ENCODE data around the gene NID2.

The NID2 gene

DNA sequence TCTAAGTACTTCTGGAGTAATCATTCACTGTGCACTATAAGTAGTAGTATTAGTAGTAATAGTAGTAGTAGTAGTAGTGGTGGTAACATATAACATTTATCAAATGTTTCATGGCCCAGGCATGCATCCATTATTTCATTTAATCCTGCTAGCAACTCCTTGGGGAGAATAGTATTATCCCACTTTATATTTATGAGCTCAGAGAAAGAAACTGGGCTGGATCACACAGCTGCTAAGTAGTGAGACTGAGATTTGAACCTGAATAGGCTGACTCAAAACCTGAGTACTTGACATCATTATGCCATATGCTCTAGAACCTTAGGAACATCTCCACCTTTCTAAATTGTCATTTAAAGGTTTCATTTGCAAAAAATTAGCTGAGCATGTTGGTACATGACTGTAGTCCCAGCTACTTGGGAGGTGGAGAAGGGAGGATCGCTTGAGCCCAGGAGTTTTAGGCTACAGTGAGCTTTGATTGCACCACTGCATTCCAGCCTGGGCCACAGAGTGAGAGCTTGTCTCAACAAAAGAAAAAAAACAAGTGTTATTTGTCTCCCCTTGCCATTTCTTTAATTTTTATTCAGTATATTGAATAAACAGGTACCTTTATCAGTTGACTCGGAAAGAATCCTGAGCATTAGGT, 11.4 kb upstream of the NID2 start:
- no peak for DNase-seq

GRCh38 chr14:52079239-52079959, 10.5 kb upstream of the NID2 start:
- no peak for DNase-seq

GRCh38 chr14:52078721-52079120, 9.9 kb upstream of the NID2 start:
- no peak for DNase-seq

- DNase-seq = peak; percentile 48
These were observed 9.3 kb upstream of the NID2 start for GRCh38 chr14:52078095-52078531.

DNA sequence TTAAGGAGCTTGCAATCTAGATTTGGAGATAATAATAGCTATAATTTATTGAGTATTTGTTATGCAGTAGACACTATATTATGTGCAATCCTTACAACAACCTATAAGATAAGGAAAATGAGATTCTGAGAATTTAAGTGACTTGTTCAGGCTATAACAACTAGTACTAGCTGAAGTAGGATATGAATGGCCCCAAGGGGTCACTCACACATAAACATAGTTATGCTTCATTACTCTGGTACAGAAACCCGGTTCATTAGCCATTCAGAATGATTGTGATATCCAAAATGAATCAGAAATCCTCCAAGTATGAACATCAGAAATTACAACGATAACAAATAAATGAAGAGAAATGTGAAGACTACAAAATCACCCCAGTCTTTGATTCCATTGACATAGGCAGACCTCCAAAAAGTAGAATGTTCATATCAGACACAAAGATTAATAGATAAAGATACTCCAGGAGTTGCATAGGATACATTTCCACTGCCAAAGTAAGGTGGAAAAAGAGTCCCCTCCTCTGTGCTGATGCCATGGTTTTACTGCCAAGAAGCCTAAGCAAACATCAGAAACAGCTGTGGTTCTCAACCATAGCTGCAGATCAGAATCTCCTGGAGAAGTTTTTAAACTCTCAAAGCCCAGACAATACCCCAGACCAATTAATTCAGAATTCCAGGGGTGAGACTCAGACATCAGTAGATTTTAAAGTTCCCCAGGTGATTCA, 8.6 kb upstream of the NID2 start:
- no peak for DNase-seq

DNA sequence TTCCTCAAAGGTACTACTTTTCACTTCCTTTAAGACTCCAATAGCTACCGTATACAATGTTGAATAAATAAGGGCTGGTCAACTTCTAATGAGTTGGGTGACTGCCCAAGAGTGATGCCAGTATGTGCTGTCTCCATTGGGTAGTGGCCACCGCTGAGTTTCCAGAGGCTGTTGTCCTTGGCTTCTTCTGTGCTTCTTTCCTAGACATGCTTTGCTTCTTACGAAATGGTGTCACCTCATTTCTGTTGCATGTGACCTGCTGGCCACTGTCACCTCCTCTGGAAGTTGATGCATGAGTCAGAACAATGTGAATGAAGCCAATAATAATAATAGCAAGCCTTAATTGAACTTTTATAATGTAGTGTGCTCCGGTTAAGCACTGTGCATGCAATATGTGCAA, 7.5 kb upstream of the NID2 start:
- peak; percentile 5 for DNase-seq

DNA sequence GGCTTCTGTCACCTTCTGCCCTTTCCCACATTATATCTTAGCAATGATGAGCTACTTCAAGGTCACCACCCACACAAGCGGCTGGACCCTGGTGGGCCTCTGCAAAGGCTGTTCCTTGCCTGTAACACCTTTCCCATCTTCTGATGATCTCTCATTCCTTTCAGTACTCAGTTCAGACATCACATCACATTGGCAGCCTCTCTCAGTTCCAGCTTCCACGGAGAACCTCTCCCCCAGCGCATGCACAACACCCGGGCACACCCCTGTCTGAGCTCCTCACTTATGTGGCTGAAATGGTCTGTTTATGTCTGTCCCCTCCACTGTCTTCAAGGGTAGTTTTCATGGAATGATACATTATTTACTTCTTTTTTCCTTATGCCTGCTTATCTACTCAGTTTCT, 6.5 kb upstream of the NID2 start:
- no peak for DNase-seq

DNA sequence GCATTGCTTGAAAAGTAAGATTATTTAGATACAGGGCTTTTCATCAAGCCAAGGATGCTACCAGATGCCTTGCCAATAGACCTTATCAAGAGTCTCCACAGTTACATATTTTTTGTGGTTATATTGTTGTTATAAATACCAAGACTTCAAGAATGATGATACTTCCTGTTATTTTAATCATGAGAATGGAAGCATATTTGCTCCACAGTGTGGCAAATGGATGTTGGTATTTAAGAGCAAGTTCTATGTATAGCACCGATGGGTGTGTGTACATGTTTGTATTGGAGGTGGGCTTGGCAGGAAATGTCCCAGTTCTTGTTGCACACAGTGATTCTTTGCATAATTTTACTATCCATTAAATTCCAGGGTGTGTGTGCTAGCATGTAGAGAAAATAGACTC, 4.4 kb upstream of the NID2 start:
- no peak for DNase-seq

GRCh38 chr14:52072266-52072780, 3.5 kb upstream of the NID2 start:
- no peak for DNase-seq

GRCh38 chr14:52071675-52072074, 2.8 kb upstream of the NID2 start:
- no peak for DNase-seq

DNA sequence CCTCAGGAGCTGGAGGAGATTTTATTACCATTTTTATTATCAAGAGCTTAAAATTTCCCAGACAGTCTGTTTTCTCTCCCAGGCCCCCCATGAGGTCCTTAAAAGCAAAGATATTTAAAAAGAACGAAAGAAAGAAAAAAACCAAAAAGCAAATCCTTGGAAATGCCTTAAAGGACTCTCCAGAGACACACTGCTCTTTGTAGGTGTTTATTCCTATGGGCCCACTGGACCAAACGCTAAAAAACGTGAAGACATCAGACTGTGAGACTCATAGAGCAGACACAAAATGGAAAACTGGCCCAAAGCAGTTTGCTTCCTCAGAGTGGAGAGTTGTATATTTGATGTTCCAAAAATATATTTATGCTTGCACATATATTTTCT, 1.2 kb upstream of the NID2 start:
- DNase-seq = no peak

DNA sequence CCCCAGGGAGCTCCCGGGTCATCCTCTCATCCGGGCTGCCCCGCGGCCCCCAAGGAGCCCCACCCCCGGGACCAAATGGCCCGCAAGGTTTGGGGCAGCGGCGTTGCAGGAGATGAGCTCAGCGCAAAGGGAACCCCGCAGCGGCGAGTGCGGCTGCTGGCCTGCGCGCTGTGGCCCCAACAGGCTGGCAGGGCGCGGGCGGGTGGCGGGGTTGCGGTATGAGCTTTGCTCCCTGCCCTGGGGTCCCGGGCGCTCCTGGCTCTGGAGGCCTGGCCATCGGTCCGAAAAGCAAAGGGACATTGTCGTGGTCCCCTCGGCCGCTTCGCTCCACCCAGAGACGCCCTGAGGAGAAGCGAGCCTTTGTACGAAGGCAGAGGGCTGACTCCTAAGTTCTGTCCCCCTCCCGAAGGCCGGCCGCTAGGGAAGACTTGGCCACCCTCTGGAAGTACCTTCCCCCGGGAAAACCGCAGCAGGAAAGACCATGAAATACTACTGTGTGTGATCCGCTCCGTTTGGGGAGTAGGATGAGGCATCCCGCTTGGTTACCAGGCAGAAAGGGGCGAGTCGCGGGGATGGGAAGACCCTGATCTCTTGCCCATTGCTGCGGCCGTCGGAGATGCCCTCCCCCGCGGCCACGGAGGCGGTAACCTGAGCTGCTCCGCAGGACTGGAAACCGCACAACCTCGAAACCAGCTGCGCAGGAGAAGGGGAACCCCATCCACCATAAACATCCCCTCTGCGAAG, 620 bp upstream of the NID2 start:
- no peak for DNase-seq

- DNase-seq = no peak
These were observed 815 bp downstream of the NID2 start for GRCh38 chr14:52067873-52068614.

DNA sequence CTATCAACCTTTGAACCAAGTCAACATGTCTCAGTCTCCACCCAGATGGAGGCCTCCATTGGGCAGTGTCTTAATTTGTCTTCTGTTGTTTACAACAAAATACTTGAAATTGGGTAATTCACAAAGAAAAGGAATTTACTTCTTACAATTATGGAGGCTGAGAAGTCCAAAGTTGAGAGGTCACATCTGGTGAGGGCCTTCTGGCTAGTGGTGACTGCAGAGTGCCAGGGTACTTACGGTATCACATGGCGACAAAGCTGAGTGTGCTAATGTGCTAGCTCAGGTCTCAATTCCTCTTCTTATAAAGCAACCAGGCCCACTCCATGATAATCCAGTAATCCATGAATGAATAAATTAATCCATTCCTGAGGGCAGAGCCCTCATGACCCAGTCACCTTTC, 4.7 kb downstream of the NID2 start:
- DNase-seq = no peak

DNA sequence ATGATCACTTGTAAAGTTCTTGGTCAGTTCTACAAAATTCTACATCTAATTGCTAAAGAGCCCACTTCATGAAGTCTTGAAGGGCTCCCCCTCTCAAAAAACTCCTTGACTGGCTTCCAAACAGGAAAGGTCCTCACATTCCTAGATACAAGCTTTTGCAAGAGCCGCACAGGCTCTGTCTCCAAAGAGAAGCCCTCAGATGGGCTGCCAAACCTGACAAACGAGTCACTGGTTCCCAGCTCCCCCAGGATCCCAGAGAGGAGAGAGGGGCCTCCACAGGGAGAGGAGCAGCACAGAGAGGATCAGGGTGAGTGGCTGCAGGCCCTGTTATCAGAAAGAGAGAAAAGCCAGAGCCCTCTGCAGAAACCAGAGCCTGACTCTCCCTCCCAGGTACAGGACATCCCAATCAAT, 5.8 kb downstream of the NID2 start:
- DNase-seq = no peak

DNA sequence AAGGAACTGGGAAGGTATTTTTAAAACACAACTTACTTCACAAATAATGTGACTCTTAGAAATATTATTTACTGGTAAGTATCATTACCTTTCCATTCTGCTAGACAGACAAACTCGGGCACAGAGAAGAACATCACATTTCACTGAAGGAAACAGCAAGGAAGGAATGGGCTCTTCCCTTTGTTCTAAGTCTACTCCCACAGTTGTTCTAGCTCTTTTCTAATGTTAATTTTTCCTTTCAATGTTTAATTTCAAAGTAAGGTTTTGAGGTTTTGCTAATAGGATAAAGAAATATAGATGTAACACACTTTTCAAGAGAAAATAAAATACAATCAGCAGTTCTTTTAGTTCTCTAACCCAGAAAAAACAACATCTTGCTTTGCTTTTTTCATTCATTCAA, 7.0 kb downstream of the NID2 start:
- no peak for DNase-seq

GRCh38 chr14:52061390-52061789, 7.5 kb downstream of the NID2 start:
- DNase-seq = no peak

DNA sequence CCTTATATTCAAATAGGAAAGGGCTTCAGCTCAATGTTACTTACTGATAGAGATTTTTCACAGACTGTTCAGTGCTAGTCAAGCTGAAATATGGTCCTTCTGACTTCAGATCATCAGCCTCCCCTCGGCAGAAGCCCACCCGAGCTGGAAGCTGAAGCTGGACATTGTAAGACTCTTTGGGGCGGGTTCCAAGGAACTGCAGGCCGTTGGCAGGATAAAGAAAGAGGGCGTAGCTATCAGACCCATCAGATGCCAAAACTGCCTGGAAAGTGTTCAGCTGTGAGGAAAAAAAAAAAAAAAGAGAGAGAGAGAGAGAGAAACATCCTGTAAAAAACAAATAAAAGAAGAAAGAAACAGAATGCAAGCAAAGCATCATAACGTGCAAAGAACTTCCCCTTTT, 8.8 kb downstream of the NID2 start:
- DNase-seq = no peak

DNA sequence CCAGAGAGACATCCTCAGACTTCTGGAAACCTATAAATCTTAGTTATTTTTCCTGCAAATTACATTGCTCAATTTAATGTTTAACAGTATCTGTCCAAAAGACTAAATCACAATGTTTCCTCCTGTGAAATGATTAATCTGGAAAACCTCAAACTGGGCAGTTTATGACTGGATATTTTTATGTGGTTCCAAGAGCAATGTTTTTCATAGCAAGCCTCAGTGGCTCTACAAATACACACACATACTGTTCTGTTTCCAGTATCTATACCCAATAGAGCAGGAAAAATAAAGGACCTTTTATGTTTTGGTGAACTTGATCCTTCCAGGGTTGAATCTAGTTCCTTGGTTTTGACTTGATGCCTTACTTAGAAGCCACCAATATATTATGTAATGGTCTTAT, 9.2 kb downstream of the NID2 start:
- DNase-seq = no peak

DNA sequence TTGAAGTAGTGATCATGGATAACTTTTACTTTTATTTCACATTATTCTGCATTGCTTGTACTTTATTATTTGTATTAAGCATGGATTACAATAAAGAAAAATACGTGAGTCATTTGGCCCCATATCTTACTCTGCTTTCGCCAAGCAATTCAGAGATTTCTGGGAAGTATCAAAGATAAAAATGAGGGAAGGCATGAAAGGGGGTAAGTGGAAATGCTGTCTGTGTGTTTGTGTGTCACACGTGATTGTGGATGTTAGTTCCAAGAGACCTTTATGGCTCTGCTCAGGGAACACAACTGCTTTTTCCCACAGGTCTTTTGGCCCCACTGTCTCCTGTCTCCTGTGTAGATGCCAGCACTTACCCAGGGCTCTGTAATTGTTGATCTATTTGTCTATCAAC, 10.5 kb downstream of the NID2 start:
- DNase-seq = no peak

DNA sequence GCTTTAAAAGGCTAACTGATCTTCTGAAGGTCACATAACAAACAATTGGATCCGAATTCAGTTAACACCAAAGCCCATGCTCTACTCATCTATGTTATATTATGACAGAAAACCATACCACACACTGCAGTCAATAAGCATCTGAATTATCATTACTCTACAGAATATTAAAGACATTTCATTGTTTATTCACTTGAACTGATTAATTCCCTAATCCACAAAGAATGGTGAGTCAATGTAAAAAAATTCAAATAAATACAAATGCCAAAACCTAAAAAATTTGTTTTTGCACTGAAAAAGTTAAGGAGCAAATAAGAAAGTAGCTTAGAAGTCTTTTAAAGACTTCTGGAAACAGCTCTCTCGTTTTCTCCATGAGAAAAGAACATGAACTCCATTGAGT, 13.7 kb downstream of the NID2 start:
- no peak for DNase-seq

GRCh38 chr14:52054678-52055077, 14.2 kb downstream of the NID2 start:
- DNase-seq = no peak

DNA sequence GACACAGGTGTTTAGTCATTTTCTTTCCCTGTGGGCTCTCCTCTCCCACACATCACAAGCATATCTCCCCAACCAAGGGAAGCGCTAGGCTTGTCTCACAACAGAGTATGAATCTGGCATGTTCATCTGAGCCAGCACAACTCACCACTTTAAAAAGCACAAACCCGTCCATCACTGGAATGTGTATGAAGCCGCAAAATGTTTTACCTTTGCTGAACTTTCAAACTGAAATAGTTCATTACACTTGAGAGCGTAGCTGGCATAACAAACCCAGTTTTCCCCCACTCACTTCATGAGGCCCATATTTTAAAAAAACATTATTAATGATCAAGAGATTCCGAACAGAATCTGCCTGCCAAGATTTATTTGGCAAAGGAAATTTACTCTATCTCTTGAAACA, 15.8 kb downstream of the NID2 start:
- DNase-seq = no peak

Measured in inflammatory macrophage treated with lipopolysaccharide for 4 hours (primary cell).